Bronchial epithelial cell (primary cell): ENCODE measurements around the gene HNRNPU. TPM values are rescaled to one million over a fixed set of nuclear protein-coding genes. Genes with fewer than 3 reads are reported as not detected.
A peak's percentile ranks its signal among the peaks of the same experiment; 100 is the strongest.

Source experiments
- DNase-seq: peaks from one replicate; pipeline ENCODE4 v3.0.0-alpha.2; 2010; ENCODE audit warnings: low read depth
- FAIRE-seq: peaks from 2 replicates; lab custom pipeline; 2011; peaks lifted over from hg19 to GRCh38; lab: Jason Lieb, UNC
- H3K27me3 ChIP-seq: 2 replicates; pipeline ENCODE4 v1.5.1; 2011; ENCODE audit warnings: low read length; ENCODE audit not compliant: control insufficient read depth, insufficient read depth
- H3K36me3 ChIP-seq: 2 replicates; pipeline ENCODE4 v1.5.1; 2011; ENCODE audit warnings: low read length; ENCODE audit not compliant: control insufficient read depth, insufficient read depth
- H3K4me3 ChIP-seq: 2 replicates; pipeline ENCODE4 v1.5.1; 2011; ENCODE audit warnings: mild to moderate bottlenecking, low read depth, low read length, control low read depth
- total RNA-seq: library from RNA; depleted of rRNA; stranded (reverse); fragments of >200 nt; gene quantifications from 2 replicates; pipeline ENCODE4 v1.2.1, GENCODE V29; 2014
- TF ChIP-seq, protein P1 (sequence below): IDR thresholded peaks from 2 replicates; pipeline ENCODE4 v1.5.1; 2011; ENCODE audit warnings: mild to moderate bottlenecking, moderate library complexity, low read length, control low read depth, inconsistent platforms; ENCODE audit not compliant: insufficient read depth, severe bottlenecking

The HNRNPU gene
- total RNA-seq, 1 donor from 2014 or later: 259 TPM

DNA sequence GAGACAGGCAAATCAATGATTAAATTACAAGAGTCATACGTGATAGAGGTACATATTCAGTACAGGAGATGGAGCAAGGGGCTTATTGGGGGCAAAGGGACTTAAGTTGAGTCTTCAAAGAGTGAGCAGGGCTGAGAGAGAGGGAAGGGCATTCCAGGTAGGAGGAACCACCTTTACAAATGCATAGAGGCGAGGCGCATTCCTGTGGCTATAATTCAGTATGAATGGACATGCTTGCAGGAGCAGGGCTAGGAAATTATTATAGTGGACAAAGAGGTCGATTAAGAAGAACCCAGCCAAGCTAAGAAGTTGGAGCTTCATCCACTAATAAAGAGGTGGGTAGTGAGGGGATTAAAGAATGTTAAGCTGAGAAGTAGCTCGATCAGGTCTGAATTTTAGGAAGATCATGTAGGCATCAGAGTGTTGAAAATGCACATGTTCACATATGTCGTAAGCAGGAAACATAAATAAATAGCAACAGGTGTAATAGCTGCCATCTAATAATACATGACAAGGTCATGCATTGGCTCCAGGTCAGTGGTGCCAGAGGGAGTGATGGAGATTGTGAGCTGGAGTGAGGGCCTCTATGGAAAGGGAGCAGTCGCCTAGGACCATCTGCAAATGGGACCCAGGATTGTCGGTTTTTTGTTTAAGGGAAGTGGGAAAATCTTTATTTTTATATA lies 12.0 kb upstream of the HNRNPU start:
- peak; percentile 27 for DNase-seq
- H3K27me3 ChIP-seq: no peaks in the 10 kb centered on the region
- H3K36me3 ChIP-seq: no peaks in the 10 kb centered on the region
- H3K4me3 ChIP-seq: no peak overlapping the region
- TF ChIP-seq, protein P1, sequence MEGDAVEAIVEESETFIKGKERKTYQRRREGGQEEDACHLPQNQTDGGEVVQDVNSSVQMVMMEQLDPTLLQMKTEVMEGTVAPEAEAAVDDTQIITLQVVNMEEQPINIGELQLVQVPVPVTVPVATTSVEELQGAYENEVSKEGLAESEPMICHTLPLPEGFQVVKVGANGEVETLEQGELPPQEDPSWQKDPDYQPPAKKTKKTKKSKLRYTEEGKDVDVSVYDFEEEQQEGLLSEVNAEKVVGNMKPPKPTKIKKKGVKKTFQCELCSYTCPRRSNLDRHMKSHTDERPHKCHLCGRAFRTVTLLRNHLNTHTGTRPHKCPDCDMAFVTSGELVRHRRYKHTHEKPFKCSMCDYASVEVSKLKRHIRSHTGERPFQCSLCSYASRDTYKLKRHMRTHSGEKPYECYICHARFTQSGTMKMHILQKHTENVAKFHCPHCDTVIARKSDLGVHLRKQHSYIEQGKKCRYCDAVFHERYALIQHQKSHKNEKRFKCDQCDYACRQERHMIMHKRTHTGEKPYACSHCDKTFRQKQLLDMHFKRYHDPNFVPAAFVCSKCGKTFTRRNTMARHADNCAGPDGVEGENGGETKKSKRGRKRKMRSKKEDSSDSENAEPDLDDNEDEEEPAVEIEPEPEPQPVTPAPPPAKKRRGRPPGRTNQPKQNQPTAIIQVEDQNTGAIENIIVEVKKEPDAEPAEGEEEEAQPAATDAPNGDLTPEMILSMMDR: no peak
- no peak for FAIRE-seq

DNA sequence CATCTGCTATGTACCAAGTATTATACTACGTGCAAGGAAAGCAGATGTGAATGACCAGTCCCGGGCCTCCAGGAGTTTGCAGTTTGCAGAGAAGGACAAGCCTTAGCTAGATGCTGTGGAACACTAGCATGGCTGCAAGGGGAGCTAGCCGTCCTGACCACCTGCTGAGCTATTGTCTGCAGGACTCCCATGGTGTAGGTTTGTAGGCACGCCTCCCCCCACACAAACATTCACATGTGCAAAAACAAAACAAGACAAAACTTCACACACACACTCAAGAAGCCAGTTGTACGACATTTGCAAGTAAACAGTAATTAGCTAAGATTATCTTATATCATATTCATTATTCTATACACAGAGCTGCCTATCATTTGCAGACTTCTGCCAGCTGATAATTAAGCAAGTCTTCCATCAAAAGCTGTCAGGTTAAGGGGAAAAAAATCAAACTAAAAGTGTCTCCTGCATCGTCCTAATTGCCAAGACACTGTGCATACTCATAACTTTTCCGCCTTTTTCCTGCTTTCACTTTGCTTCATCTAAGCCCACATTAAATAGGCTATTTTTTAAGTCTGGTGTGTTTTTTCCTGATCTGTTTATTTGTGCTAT lies 10.7 kb upstream of the HNRNPU start:
- Histone ChIP-seq H3K36me3 (no peaks in the 10 kb centered on the region), H3K27me3 (no peaks in the 10 kb centered on the region), H3K4me3 (no peak overlapping the region)
- TF ChIP-seq, protein P1: no peak
- DNase-seq (no peak), FAIRE-seq (no peak)

DNA sequence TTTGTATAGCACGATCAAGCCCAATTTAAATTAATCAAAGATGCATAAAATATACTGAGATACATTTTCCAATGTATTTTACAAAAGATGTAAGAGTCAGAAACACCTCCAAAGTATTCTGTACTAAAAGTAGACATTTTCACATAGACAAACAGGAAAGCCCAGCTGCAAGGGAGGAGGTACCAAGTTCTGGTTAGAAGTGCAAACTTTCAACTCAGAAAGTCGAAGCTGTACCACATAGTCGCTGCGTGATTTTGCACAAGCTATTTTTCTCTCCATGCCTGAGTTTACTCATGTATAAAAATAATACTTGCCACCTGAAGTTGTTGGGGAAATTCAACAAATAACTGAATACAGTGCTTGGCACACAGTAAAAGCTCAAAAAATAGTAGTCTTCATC lies 5.6 kb upstream of the HNRNPU start:
- FAIRE-seq (no peak), DNase-seq (no peak)
- no peaks in the 10 kb centered on the region for H3K36me3 ChIP-seq
- H3K27me3 ChIP-seq: no peaks in the 10 kb centered on the region
- TF ChIP-seq, protein P1: no peak
- H3K4me3 ChIP-seq: no peak overlapping the region

DNA sequence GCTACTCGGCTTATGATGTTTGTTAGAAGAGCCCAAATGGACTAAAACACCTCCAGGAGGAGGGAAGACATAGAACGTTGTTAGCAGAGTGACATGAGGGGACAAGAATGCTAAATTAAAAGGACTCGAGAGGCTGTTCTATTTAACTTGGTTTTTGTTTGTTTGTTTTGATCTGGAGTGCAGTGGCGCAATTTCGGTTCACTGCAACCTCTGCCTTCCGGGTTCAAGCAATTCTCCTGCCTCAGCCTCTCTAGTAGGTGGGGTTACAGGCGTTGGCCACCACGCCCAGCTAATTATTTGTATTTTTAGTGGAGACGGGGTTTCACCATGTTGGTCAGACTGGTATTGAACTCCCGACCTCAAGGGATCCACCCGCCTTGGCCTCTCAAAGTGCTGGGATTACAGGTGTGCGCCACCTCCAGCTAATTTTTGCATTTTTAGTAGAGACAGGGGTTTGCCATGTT lies 5.1 kb upstream of the HNRNPU start:
- FAIRE-seq (no peak), DNase-seq (no peak)
- no peaks in the 10 kb centered on the region for H3K27me3 ChIP-seq
- H3K36me3 ChIP-seq: no peaks in the 10 kb centered on the region
- TF ChIP-seq, protein P1: no peak
- H3K4me3 ChIP-seq: no peak overlapping the region

DNA sequence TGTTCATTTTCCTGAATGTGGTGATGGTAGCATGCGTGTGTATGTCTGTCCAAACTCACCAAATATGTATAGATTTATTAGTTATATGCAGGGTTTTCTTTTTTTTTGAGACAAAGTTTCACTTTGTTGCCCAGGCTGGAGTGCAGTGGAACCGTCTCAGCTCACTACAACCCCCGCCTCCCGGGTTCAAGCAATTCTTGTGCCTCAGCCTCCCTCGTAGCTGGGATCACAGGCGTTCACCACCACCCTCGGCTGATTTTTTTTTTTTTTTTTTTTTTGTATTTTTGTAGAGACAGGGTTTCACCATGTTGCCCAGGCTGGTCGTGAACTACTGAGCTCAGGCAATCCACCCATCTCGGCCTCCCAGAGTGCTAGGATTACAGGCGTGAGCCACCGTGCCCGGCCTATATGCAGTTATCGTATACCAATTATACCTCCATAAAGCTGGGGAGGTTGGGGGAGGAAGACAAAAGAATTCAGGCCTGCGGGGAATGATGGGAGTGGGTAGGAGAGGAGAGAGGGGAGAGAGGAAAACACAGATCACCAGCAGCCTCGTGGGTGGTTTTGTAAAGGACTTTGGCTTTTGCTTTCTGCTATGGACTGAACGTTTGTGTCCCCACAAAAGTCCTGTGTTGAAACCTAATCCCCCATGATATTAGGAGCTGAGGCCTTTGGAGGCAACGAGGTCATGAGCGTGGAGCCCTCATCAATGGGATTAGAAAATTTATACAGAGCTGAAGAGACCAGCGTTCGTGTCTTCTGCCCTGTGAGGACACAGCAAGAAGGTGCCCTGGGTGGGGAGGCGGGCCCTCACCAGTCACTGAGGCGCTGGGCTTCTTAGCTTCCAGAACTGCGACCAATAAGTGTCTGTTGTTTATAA lies 4.4 kb upstream of the HNRNPU start:
- Histone ChIP-seq H3K36me3 (no peaks in the 10 kb centered on the region), H3K27me3 (no peaks in the 10 kb centered on the region), H3K4me3 (no peak overlapping the region)
- TF ChIP-seq, protein P1: no peak
- FAIRE-seq (no peak), DNase-seq (no peak)
